Measurements from ENCODE around the gene CELF6.
A peak's percentile ranks its signal among the peaks of the same experiment; 100 is the strongest.

CELF6 gene

DNA sequence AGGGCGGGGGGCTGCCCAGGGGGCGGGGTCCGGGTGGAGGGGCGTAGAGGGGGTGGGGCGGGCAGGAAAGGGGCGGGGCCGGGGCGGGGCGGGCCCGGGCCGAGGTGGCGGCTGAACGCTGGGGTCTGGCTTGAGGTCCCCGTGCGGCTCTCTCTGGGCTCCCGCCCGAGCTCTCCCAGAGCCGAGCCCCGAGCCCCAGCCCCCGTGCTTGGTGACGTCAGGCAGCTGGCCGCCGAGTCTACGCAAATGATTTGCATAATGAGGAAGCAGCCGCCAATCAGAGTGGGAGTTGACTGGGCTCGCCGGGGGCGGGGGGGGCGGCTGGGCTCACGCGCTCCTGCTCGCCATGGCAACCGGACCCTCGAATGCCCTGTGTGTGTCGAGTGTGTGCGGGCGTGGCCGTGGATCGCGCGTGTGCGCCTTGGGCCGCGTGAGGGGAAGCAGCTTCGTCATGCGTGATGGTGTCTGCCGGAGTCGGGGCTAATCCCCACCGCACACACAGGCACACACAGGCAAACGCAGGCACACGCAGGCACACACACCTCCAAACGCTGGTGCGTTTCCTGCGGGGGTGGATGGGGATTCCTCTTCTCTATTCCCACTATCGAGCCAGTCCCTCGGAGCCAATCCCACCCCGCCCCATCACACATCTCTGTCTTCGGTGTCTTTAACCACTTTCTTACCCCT, at the start of gene CELF6:
Gene CELF6 (minus strand): TSS at position 173 of the 687 bp plus-strand sequence. CDS start 283 bp downstream, outside the sequence.
- H3K36me3 Mint-ChIP-seq: no peaks in the 10 kb centered on the region
- peak; percentile 54 to 81 for DNase-seq (ENCODE audit: low spot score in 2 of 2)
- peaks cover 18% of the 10 kb centered on the region for H3K4me1 Mint-ChIP-seq
- ATAC-seq: peak; percentile 85
- H3K9me3 Mint-ChIP-seq: peaks cover 6% of the 10 kb centered on the region
- peak within 1 kb of the TSS; percentile 79 for H3K4me3 Mint-ChIP-seq
- H3K27ac Mint-ChIP-seq: peak within 1 kb of the TSS; percentile 13

DNA sequence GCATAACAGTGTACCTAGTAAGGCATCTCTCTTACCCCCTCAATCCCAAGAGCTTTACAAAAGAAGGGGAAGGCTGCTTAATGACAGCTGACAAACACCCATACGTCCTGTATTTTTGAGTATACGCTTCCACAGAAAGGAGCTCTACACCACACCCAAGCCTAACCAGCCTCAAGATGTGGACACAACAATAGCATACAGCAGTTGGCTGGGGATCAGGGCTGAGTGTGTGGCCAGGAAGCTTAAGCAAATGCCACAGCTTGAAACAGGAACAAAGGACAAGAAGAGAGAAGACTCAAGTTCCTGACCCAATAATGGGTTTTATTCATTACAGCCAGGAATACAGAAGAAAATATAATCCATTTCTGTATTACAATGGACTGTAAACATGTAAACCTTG, 48.9 kb upstream of the CELF6 start:
- peaks cover 46% of the 10 kb centered on the region for H3K4me1 Mint-ChIP-seq
- DNase-seq (ENCODE audit: low spot score in 2 of 2) (no peak), ATAC-seq (no peak)
- no peak overlapping the region for H3K4me3 Mint-ChIP-seq
- H3K27ac Mint-ChIP-seq: no peak overlapping the region
- peaks cover 3% of the 10 kb centered on the region for H3K9me3 Mint-ChIP-seq
- peaks cover 32% of the 10 kb centered on the region for H3K36me3 Mint-ChIP-seq

DNA sequence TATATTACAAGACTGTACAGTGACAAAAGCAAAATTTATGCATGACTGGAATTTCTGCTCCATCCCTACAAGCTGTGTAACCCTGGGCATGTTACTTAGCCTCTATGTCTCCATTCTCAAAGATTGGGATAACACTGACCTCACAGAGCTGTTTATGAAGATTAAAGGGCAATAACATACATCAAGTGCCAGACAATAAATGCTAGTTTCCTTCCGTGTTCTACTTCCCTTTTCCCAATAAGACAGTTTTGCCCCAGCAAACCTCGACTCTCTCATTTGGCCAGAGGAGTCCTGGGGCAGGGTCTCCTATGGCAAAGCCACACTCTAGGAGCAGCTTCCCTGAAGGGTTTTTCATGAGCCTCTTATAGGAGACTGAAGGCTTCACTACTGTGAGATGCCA, 48.4 kb upstream of the CELF6 start:
- Mint-ChIP-seq H3K4me3 (no peak overlapping the region), H3K36me3 (peaks cover 32% of the 10 kb centered on the region), H3K27ac (no peak overlapping the region), H3K9me3 (peaks cover 3% of the 10 kb centered on the region), H3K4me1 (peaks cover 41% of the 10 kb centered on the region)
- ATAC-seq (no peak), DNase-seq (ENCODE audit: low spot score in 2 of 2) (no peak)

DNA sequence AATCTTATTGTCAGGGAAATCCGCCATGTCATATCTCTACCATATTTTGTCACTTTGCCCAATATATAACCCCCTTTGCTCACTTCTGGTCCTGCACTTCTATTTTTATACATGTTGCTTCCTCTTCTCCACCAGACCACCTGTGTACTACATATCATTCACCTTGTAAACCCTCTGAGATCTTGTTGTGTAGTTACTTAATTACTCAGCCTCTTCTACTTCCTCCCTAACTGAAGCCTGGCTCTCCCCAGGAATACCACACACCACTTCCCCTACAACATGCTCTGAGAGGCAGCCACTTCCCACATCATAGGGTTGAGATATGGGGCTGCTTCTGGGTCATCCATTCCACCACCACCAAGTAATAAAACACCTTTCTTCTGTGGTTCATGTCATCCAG, 45.9 kb upstream of the CELF6 start:
- ATAC-seq: peak; percentile 95
- H3K27ac Mint-ChIP-seq: peak overlapping the region; percentile 11
- peak overlapping the region; percentile 0 for H3K4me3 Mint-ChIP-seq
- peaks cover 40% of the 10 kb centered on the region for H3K4me1 Mint-ChIP-seq
- DNase-seq (ENCODE audit: low spot score in 2 of 2): peak in 1 of 2 donors; percentile 52
- H3K36me3 Mint-ChIP-seq: peaks cover 27% of the 10 kb centered on the region
- peaks cover 3% of the 10 kb centered on the region for H3K9me3 Mint-ChIP-seq

DNA sequence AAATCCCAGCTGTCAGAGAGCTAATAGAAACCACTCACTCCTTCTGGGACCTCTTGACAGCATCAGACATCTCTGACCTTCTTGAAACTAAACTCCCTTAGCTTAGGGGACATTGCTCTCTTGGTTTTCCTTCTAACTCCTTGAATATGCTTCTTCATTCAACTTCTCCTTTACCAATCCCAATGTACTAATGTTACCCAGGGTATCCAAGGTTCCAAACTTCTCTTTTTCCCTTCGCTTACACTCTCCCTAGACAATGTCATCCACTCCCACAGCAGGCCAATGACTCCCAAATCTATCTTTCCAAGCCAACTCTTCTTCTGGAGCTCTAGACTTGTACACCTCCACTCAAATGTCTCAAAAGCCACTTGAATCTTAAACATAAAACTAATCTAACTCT, 41.2 kb upstream of the CELF6 start:
- peaks cover 29% of the 10 kb centered on the region for H3K4me1 Mint-ChIP-seq
- DNase-seq (ENCODE audit: low spot score in 2 of 2): no peak

DNA sequence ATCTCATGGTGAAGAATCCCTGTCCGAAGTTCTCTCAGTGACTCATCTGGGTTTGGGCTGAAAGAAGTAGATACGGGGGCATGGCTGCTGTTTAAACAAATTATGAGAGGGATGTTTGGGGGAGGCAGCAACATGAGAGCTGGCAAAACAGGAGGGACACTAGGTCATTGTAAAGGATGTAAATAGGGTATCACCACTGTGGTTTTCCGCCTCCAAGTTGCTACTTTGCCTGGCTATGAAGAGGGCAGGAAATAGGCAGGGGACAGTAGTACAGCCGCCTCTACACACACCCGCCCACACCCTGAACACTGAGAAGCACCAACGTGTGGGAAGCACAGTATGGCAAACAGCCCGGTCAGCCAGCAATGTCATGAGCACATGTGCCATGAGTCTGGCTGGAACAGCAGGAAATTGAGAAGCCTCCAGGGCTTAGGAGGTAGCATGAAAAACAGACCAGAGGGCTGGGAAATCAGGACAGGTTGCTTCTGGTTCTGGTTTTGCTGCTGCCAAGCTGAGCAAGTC, 38.8 kb upstream of the CELF6 start:
- Mint-ChIP-seq H3K9me3 (no peaks in the 10 kb centered on the region), H3K4me3 (peak overlapping the region; percentile 8), H3K36me3 (peaks cover 21% of the 10 kb centered on the region), H3K27ac (peak overlapping the region; percentile 29), H3K4me1 (peaks cover 19% of the 10 kb centered on the region)
- DNase-seq (ENCODE audit: low spot score in 2 of 2): no peak
- peak; percentile 89 for ATAC-seq

More for the DNA sequence above, 41.2 kb upstream of the CELF6 start:
- no peak for ATAC-seq
- Mint-ChIP-seq H3K9me3 (no peaks in the 10 kb centered on the region), H3K36me3 (peaks cover 13% of the 10 kb centered on the region), H3K4me3 (no peak overlapping the region), H3K27ac (no peak overlapping the region)

DNA sequence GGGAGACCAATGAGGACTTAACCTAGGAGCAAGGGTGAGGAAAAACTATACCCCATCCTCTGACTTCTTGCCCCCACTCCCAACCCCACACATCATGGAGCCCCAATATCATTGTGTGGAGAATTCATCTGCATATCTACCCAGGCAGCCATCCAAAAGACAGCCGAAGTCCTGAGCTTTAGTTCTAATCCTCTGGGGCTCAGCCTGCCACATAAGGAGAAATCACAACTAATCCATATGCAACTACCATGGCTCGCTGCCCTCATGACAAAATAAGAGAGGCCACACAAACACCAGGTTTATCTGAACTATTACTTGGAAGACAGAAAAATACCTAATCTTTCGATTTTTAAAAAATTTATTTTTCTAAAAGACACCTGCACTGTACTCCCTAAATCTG, 38.2 kb upstream of the CELF6 start:
- H3K9me3 Mint-ChIP-seq: no peaks in the 10 kb centered on the region
- H3K27ac Mint-ChIP-seq: no peak overlapping the region
- H3K36me3 Mint-ChIP-seq: peaks cover 27% of the 10 kb centered on the region
- H3K4me3 Mint-ChIP-seq: peak overlapping the region; percentile 8
- DNase-seq (ENCODE audit: low spot score in 2 of 2) (no peak), ATAC-seq (no peak)
- H3K4me1 Mint-ChIP-seq: peaks cover 19% of the 10 kb centered on the region

DNA sequence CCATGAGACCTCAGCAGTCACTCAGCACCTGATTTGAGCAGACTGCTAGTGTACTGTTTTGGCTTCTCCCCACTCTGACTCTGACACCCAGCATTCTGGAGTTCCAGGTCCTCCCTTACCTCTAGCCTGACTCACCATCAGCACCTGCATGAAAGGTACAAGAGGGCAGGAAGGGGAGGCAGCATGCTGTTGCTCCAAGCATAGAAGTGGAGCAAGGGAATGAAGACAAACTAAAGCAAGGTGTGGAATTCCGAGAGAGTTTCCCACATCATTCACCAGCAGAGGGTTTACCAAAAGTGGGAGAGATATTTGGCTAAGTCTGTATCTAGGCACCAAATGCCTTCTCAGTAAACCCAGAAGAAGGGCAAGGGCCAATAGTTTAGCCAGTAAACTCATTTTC, 34.5 kb upstream of the CELF6 start:
- Mint-ChIP-seq H3K27ac (peak overlapping the region; percentile 16), H3K4me1 (peaks cover 19% of the 10 kb centered on the region), H3K4me3 (no peak overlapping the region), H3K36me3 (peaks cover 63% of the 10 kb centered on the region), H3K9me3 (no peaks in the 10 kb centered on the region)
- ATAC-seq: no peak
- DNase-seq (ENCODE audit: low spot score in 2 of 2): no peak

DNA sequence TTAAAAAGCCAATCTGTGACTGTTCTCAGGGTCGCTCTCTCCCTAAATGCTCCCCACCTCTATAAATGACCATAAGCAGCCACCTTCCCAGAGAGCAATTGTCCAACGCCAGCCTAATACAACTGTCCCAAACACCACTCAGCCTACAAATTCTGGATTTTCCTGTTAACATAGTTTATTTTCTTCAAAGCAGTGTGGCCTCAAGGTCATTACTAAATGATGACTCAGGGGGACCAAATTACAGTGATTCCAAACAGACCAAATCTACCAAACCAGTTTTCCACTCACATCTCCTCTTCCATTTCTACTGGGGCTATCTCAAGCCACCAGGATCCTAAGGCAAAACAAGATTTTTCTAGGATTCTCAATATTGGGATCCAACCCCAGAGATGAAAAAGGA, 33.3 kb upstream of the CELF6 start:
- ATAC-seq (no peak), DNase-seq (ENCODE audit: low spot score in 2 of 2) (no peak)
- no peak overlapping the region for H3K4me3 Mint-ChIP-seq
- peaks cover 75% of the 10 kb centered on the region for H3K36me3 Mint-ChIP-seq
- no peaks in the 10 kb centered on the region for H3K9me3 Mint-ChIP-seq
- peak overlapping the region; percentile 16 for H3K27ac Mint-ChIP-seq
- peaks cover 8% of the 10 kb centered on the region for H3K4me1 Mint-ChIP-seq

DNA sequence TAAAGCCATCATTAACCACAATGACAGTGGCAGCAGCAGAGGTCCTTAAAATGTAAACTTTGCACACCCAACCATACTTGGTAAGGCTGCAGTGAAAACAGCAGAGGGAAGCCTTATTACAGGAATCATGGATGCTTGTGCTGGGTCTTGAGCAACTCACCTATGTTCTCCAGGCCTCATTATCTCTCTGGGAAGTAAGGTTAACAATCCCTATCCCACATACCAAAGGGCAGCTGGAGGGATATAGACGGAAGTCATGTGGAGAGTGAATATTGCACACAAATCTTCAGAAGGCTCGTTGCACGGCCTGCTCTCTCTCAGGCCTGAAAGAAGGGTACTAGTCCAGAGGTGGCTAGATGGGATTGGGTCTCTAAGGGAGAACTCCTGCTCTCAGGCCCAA, 25.8 kb upstream of the CELF6 start:
- Mint-ChIP-seq H3K27ac (peak overlapping the region; percentile 56), H3K4me1 (no peaks in the 10 kb centered on the region), H3K4me3 (no peak overlapping the region), H3K36me3 (peaks cover 61% of the 10 kb centered on the region), H3K9me3 (no peaks in the 10 kb centered on the region)
- ATAC-seq (no peak), DNase-seq (ENCODE audit: low spot score in 2 of 2) (no peak)

DNA sequence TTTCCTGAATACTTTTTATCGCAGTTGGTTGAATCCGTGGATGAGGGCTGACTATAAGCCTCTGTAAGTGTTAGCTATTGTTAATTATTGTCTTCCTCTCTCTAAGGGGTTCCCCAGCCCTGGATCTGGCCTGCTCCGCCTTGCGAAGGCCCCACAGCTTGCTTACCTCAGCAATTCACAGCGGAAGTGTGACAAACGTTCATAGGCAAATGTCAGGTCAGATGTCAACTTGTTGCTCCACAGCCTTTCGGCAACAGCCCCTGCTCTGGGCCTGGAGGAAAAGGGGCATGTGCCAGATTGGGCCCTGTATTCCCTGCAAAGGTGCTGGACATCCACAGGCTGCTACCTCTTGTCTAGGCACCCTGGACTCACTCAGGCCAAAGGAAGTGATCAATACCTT, 25.3 kb upstream of the CELF6 start:
- no peak for ATAC-seq
- H3K27ac Mint-ChIP-seq: no peak overlapping the region
- no peak overlapping the region for H3K4me3 Mint-ChIP-seq
- H3K9me3 Mint-ChIP-seq: no peaks in the 10 kb centered on the region
- H3K4me1 Mint-ChIP-seq: no peaks in the 10 kb centered on the region
- peaks cover 58% of the 10 kb centered on the region for H3K36me3 Mint-ChIP-seq
- no peak for DNase-seq (ENCODE audit: low spot score in 2 of 2)

DNA sequence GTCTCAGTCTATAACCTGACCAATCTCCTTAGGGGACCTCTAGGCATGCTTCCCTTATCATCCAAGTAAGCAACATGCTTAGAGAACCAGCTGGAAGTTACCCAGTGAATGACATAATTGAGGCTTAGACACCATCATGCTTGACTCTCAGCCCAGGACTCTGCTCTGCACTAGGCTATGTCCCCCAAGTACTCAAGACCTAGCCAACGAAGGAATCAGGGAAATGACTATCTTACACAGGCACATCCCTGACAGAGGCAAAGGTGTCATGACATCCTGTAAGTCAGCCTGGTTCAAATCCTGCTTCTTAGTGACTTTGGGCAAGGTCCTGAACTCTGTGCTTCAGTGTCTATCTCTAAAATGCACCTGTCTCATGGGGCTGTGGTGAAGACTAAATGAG, 24.6 kb upstream of the CELF6 start:
- Mint-ChIP-seq H3K9me3 (no peaks in the 10 kb centered on the region), H3K36me3 (peaks cover 51% of the 10 kb centered on the region), H3K27ac (no peak overlapping the region), H3K4me1 (no peaks in the 10 kb centered on the region), H3K4me3 (no peak overlapping the region)
- DNase-seq (ENCODE audit: low spot score in 2 of 2) (no peak), ATAC-seq (no peak)

DNA sequence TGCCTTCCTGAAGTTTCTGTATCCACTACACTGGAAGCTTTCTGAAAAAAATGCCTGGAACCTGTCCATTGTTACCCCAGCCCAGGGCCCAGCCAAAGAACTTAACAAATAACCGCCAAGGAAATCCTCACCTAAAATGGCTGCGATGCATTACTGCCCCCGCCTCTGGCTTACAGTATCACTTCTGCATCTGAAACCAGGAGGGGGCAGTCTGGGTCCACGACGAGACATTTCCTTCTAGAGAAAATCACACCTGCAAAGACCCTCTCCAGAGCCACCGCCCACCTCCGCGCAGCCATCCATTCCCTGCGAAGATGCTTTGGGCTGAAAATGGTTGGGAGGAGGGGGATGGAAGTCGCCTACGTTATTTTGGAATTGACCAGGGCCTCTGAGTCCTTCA, 22.4 kb upstream of the CELF6 start:
- Mint-ChIP-seq H3K4me1 (no peaks in the 10 kb centered on the region), H3K36me3 (peaks cover 49% of the 10 kb centered on the region), H3K9me3 (no peaks in the 10 kb centered on the region), H3K4me3 (no peak overlapping the region), H3K27ac (no peak overlapping the region)
- no peak for DNase-seq (ENCODE audit: low spot score in 2 of 2)
- ATAC-seq: no peak

DNA sequence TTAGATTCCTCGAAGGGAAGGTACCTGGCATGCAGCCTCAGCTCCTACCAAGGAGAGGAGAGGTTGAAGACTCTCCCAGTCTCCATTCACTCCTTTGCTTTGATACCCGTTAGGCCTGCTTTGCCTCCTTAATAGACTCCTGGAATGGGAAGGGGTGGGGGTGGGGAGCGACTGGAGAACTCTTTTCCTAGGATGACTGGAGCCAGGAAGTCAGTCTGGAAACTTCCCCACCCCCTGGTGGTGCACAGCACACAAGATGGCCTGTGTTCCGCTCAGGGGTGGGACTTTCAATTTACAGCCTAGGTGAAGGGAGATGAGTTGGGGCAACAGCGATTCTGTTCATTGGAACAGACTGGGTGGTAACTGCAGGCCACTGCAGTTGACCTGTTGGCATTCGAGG, 21.4 kb upstream of the CELF6 start:
- DNase-seq (ENCODE audit: low spot score in 2 of 2) (no peak), ATAC-seq (no peak)
- no peak overlapping the region for H3K4me3 Mint-ChIP-seq
- H3K9me3 Mint-ChIP-seq: no peaks in the 10 kb centered on the region
- H3K36me3 Mint-ChIP-seq: peaks cover 40% of the 10 kb centered on the region
- H3K27ac Mint-ChIP-seq: peak overlapping the region; percentile 20
- H3K4me1 Mint-ChIP-seq: no peaks in the 10 kb centered on the region

DNA sequence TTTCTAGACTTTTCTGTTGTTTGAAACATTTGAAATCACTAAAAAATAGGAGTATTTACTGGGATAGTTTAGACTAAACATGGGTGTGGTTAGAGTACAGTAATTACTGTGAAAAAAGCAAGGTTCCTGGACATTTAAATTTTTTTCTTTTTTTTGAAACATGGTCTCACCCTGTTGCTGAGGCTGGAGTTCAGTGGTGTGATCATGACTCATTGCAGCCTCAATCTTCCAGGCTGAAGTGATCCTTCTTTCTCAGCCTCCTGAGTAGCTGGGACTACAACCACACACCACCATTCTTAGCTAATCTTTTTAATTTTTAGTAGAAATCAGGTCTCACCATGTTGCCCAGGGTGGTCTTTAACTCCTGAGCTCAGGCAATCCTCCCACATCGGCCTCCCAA, 20.4 kb upstream of the CELF6 start:
- Mint-ChIP-seq H3K4me3 (no peak overlapping the region), H3K36me3 (peaks cover 35% of the 10 kb centered on the region), H3K27ac (no peak overlapping the region), H3K4me1 (no peaks in the 10 kb centered on the region), H3K9me3 (no peaks in the 10 kb centered on the region)
- ATAC-seq: no peak
- DNase-seq (ENCODE audit: low spot score in 2 of 2): no peak

DNA sequence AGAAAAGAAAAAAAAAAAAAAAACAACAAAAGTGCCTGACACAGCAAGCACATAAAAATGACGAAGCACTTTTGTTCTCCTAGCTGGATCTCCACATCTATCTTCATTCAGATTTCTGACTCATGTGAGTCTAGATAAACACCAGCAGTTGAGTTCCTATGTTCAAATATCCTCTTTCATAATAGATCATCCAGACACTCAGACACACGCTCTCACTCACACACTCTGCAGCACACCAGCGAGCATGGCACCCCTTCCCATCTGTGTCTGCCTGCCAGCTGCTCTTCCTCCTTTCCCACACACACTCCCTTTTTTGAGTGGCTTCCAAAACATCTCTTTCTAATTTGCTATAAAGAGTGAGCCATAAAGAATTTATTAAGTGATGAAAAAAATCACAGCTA, 19.8 kb upstream of the CELF6 start:
- Mint-ChIP-seq H3K9me3 (no peaks in the 10 kb centered on the region), H3K27ac (no peak overlapping the region), H3K36me3 (peaks cover 34% of the 10 kb centered on the region), H3K4me3 (no peak overlapping the region), H3K4me1 (no peaks in the 10 kb centered on the region)
- ATAC-seq (no peak), DNase-seq (ENCODE audit: low spot score in 2 of 2) (no peak)
